Stimulated activated naive CD8-positive, alpha-beta T cell treated with anti-CD3 and anti-CD28 coated beads, Interleukin-15, Interleukin-2, amounts not matched to agents 100 ng/mL and 50 ng/mL, for 24 hours (primary cell): ENCODE results near the gene SLC49A4.
A peak's percentile ranks its signal among the peaks of the same experiment; 100 is the strongest.

Experiments used
- H3K27ac Mint-ChIP-seq: one replicate; pipeline ENCODE4 v1.8.0; 2021; ENCODE audit warnings: mild to moderate bottlenecking, mixed read lengths
- H3K27me3 Mint-ChIP-seq: one replicate; pipeline ENCODE4 v1.8.0; 2021; ENCODE audit warnings: mixed read lengths
- H3K36me3 Mint-ChIP-seq: one replicate; pipeline ENCODE4 v1.8.0; 2021; ENCODE audit warnings: low read depth, mixed read lengths
- H3K4me1 Mint-ChIP-seq: one replicate; pipeline ENCODE4 v1.8.0; 2021; ENCODE audit warnings: low read depth, mixed read lengths
- H3K4me3 Mint-ChIP-seq: one replicate; pipeline ENCODE4 v1.8.0; 2021; ENCODE audit warnings: mild to moderate bottlenecking, mixed read lengths
- H3K9me3 Mint-ChIP-seq: one replicate; pipeline ENCODE4 v1.8.0; 2021; ENCODE audit warnings: mixed read lengths

The SLC49A4 gene

GRCh38 chr3:122799322-122799721 lies 4.5 kb downstream of the SLC49A4 start:
- H3K27me3 Mint-ChIP-seq: no peaks in the 10 kb centered on the region
- H3K36me3 Mint-ChIP-seq: no peaks in the 10 kb centered on the region
- no peak overlapping the region for H3K27ac Mint-ChIP-seq
- no peak overlapping the region for H3K4me3 Mint-ChIP-seq
- H3K9me3 Mint-ChIP-seq: no peaks in the 10 kb centered on the region
- peaks cover 20% of the 10 kb centered on the region for H3K4me1 Mint-ChIP-seq

- Mint-ChIP-seq H3K27me3 (no peaks in the 10 kb centered on the region), H3K27ac (no peak overlapping the region), H3K4me1 (peaks cover 16% of the 10 kb centered on the region), H3K36me3 (no peaks in the 10 kb centered on the region), H3K9me3 (no peaks in the 10 kb centered on the region), H3K4me3 (no peak overlapping the region)
Observed at GRCh38 chr3:122800031-122800430, 5.2 kb downstream of the SLC49A4 start.

- no peaks in the 10 kb centered on the region for H3K36me3 Mint-ChIP-seq
- no peak overlapping the region for H3K4me3 Mint-ChIP-seq
- peaks cover 13% of the 10 kb centered on the region for H3K4me1 Mint-ChIP-seq
- no peaks in the 10 kb centered on the region for H3K27me3 Mint-ChIP-seq
- no peaks in the 10 kb centered on the region for H3K9me3 Mint-ChIP-seq
- H3K27ac Mint-ChIP-seq: no peak overlapping the region
Observed at GRCh38 chr3:122800706-122801237, 5.9 kb downstream of the SLC49A4 start.

GRCh38 chr3:122802323-122802722 lies 7.5 kb downstream of the SLC49A4 start:
- Mint-ChIP-seq H3K27ac (no peak overlapping the region), H3K36me3 (peaks cover 4% of the 10 kb centered on the region), H3K4me1 (peaks cover under 1% of the 10 kb centered on the region), H3K27me3 (no peaks in the 10 kb centered on the region), H3K9me3 (no peaks in the 10 kb centered on the region), H3K4me3 (no peak overlapping the region)

- H3K4me3 Mint-ChIP-seq: no peak overlapping the region
- no peaks in the 10 kb centered on the region for H3K4me1 Mint-ChIP-seq
- H3K27ac Mint-ChIP-seq: no peak overlapping the region
- H3K36me3 Mint-ChIP-seq: peaks cover 11% of the 10 kb centered on the region
- H3K9me3 Mint-ChIP-seq: no peaks in the 10 kb centered on the region
- H3K27me3 Mint-ChIP-seq: no peaks in the 10 kb centered on the region
Observed at GRCh38 chr3:122803977-122804376, 9.1 kb downstream of the SLC49A4 start.

GRCh38 chr3:122810734-122811133 lies 15.9 kb downstream of the SLC49A4 start:
- Mint-ChIP-seq H3K4me1 (no peaks in the 10 kb centered on the region), H3K9me3 (no peaks in the 10 kb centered on the region), H3K27me3 (no peaks in the 10 kb centered on the region), H3K36me3 (peaks cover 14% of the 10 kb centered on the region), H3K4me3 (no peak overlapping the region), H3K27ac (no peak overlapping the region)

- H3K4me1 Mint-ChIP-seq: no peaks in the 10 kb centered on the region
- H3K4me3 Mint-ChIP-seq: no peak overlapping the region
- H3K36me3 Mint-ChIP-seq: peaks cover 14% of the 10 kb centered on the region
- no peaks in the 10 kb centered on the region for H3K9me3 Mint-ChIP-seq
- no peaks in the 10 kb centered on the region for H3K27me3 Mint-ChIP-seq
- H3K27ac Mint-ChIP-seq: no peak overlapping the region
Observed at GRCh38 chr3:122816587-122816986, 21.7 kb downstream of the SLC49A4 start.

- Mint-ChIP-seq H3K27ac (no peak overlapping the region), H3K36me3 (peaks cover 32% of the 10 kb centered on the region), H3K4me1 (no peaks in the 10 kb centered on the region), H3K9me3 (no peaks in the 10 kb centered on the region), H3K4me3 (no peak overlapping the region), H3K27me3 (no peaks in the 10 kb centered on the region)
Observed at GRCh38 chr3:122824465-122825381, 29.9 kb downstream of the SLC49A4 start.

- Mint-ChIP-seq H3K27ac (no peak overlapping the region), H3K36me3 (peaks cover 33% of the 10 kb centered on the region)
Observed at GRCh38 chr3:122825460-122825859, 30.6 kb downstream of the SLC49A4 start.

GRCh38 chr3:122826278-122826677 lies 31.4 kb downstream of the SLC49A4 start:
- no peaks in the 10 kb centered on the region for H3K27me3 Mint-ChIP-seq
- H3K27ac Mint-ChIP-seq: no peak overlapping the region
- H3K9me3 Mint-ChIP-seq: no peaks in the 10 kb centered on the region
- no peak overlapping the region for H3K4me3 Mint-ChIP-seq
- H3K4me1 Mint-ChIP-seq: no peaks in the 10 kb centered on the region
- H3K36me3 Mint-ChIP-seq: peaks cover 27% of the 10 kb centered on the region

More at GRCh38 chr3:122825460-122825859, 30.6 kb downstream of the SLC49A4 start:
- no peaks in the 10 kb centered on the region for H3K9me3 Mint-ChIP-seq
- H3K27me3 Mint-ChIP-seq: no peaks in the 10 kb centered on the region
- no peaks in the 10 kb centered on the region for H3K4me1 Mint-ChIP-seq
- H3K4me3 Mint-ChIP-seq: no peak overlapping the region

- Mint-ChIP-seq H3K4me3 (no peak overlapping the region), H3K27ac (no peak overlapping the region), H3K9me3 (no peaks in the 10 kb centered on the region), H3K36me3 (peaks cover 30% of the 10 kb centered on the region), H3K27me3 (no peaks in the 10 kb centered on the region), H3K4me1 (no peaks in the 10 kb centered on the region)
Observed at GRCh38 chr3:122828281-122828680, 33.4 kb downstream of the SLC49A4 start.

- Mint-ChIP-seq H3K9me3 (no peaks in the 10 kb centered on the region), H3K4me1 (no peaks in the 10 kb centered on the region), H3K4me3 (no peak overlapping the region), H3K27me3 (no peaks in the 10 kb centered on the region), H3K27ac (no peak overlapping the region), H3K36me3 (peaks cover 23% of the 10 kb centered on the region)
Observed at GRCh38 chr3:122835590-122835989, 40.7 kb downstream of the SLC49A4 start.

- Mint-ChIP-seq H3K36me3 (peaks cover 26% of the 10 kb centered on the region), H3K27ac (no peak overlapping the region), H3K9me3 (no peaks in the 10 kb centered on the region), H3K27me3 (no peaks in the 10 kb centered on the region), H3K4me3 (peak overlapping the region; percentile 19), H3K4me1 (peaks cover 4% of the 10 kb centered on the region)
Observed at GRCh38 chr3:122843604-122844003, 48.7 kb downstream of the SLC49A4 start.

GRCh38 chr3:122857019-122857418 lies 62.1 kb downstream of the SLC49A4 start:
- Mint-ChIP-seq H3K36me3 (peaks cover 10% of the 10 kb centered on the region), H3K4me3 (no peak overlapping the region), H3K27ac (no peak overlapping the region), H3K4me1 (peaks cover 18% of the 10 kb centered on the region), H3K9me3 (no peaks in the 10 kb centered on the region), H3K27me3 (no peaks in the 10 kb centered on the region)

- Mint-ChIP-seq H3K4me1 (peaks cover 18% of the 10 kb centered on the region), H3K27me3 (no peaks in the 10 kb centered on the region), H3K9me3 (no peaks in the 10 kb centered on the region), H3K36me3 (peaks cover 10% of the 10 kb centered on the region), H3K27ac (no peak overlapping the region), H3K4me3 (no peak overlapping the region)
Observed at GRCh38 chr3:122858373-122858772, 63.5 kb downstream of the SLC49A4 start.
